Stimulated activated naive CD4-positive, alpha-beta T cell treated with Interleukin-2 at 50 U/mL for 16 hours (primary cell): Measurements from ENCODE around the gene GJC1.
"Not testable (repeated sequence)": the region's sequence is repeated elsewhere in the genome, so short reads cannot be mapped to it uniquely, and the experiment has no call there.

ENCODE experiments used
- DNase-seq: peaks from one replicate; lab custom pipeline; 2025; lab: John Stamatoyannopoulos, UW

The GJC1 gene

DNA sequence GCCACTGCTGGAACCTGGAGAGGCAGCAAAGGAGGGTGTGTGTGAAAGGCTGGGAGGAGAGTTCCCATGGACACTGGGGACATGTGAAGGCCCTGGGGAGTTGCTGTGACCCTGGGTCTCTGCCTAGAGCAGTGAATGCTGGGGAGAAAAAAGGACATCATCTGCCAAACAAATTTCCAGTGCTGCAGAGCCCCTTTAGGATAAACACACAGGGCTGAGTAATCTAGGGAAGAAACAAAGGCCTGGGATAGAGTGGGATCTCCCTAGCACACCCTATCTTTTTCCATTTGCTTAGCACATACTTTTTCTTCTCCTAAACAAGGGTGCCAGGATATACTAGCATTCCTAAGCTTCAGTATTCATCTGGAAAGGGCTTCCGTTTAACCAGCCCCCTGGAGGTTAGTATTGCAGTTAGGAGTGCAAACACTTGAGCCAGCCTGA is 14.3 kb upstream of the GJC1 start:
- DNase-seq: no peak

DNA sequence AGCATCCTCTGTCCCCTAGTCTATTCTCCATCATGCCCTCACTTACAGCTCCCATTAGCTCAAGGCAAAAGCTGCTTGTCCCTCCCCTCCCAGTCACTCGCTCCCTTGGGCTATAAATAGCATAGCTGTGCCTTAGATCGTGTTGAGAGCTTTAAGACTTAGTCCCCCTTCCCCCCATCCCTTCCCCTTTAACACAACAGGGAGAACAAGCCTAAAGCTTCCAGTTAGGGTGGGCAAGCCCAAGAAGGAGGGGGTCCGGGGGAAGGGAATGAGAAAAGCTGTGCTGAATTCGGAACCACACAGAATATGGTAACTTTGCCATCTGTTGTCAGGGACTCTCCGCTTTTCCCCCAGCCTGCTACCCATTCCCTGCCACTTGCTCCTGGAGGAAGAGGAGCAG is 12.7 kb upstream of the GJC1 start:
- DNase-seq: no peak

DNA sequence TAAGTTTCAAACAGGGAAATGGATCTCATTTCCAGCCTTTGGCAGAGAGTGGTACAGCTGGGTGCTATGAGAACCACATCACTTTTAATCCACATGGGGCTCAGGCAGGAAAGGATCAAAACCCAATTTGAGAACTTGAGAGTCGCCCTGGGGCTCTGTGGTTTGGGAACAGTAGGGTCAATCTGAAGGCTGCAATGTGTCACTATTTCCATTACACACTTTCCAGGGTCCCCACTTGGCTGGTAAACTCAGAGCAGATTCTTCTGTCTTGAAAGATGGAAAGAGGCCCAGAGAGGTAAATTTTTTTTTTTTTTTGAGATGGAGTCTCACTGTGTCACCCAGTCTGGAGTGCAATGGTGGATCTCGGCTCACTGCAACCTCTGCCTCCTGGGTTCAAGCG is 10.8 kb upstream of the GJC1 start:
- no peak for DNase-seq

DNA sequence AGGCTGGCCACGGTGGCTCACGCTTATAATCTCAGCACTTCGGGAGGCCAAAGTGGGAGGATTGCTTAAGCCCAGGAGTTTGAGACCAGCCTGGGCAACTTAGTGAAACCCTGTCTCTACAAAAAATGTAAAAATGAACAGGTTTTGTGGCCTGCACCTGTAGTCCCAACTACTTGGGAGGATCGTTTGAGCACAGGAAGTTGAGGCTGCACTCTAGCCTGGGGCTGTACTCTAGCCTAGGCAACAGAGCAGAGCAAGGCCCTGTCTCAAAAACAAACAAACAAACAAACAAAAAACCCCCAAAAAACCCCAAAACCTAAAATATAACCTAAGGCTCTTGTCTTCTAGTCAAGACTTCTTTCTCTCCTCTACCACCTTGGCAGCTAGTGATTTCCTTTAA is 10.2 kb upstream of the GJC1 start:
- no peak for DNase-seq

DNA sequence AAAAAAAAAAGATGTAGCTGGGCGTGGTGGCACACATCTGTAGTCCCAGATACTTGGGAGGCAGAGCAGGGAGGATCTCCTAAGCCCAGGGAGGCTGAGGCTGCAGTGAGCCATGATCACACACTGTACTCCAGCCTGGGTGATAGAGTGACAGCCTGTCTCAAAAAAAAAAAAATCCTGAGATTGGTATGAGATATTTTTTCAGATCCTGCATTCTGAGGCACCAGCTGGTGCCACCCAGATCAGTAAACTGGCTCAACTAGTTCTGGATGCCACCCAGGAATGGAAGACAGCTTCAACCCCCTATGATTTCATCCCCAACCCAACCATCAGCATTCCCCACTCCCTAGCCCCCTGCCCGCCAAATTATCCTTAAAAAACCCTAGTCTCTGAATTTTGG is 7.1 kb upstream of the GJC1 start:
- no peak for DNase-seq

DNA sequence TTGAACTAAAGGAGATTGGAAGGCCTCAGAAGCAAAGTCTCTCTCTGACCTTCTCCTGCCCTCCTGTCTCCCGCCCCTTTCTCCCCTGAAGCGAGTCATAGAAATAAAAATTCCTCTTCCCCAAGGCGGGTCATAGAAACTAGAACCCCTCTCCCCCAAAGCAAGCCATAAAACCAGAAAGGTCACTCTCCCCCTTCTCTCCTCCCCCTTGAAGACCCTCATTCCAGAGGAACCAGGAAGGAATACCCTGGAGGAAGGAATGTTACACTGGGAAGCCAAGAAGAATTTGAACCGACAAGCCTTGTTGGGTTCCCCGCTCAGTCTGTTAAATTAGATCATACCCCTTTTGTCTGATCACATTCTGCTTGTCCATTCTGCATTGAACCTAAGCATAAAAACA is 2.7 kb upstream of the GJC1 start:
- DNase-seq: no peak

DNA sequence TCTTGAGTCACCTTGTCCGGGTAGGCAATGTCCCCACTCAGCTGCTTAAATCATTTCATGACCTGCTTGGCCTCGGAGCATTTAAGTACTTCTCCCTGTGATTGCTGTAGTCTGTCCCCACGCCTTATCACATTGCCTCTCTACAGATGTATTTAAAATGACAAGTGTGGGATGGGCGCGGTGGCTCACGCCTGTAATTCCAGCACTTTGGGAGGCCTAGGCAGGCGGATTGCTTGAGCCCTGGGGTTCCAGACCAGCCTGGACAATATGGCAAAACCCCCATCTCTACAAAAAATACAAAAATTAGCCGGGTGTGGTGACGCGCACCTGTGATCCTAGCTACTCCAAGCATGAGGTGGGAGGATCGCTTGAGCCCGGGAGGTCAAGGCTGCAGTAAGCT is 1.3 kb upstream of the GJC1 start:
- no peak for DNase-seq

DNA sequence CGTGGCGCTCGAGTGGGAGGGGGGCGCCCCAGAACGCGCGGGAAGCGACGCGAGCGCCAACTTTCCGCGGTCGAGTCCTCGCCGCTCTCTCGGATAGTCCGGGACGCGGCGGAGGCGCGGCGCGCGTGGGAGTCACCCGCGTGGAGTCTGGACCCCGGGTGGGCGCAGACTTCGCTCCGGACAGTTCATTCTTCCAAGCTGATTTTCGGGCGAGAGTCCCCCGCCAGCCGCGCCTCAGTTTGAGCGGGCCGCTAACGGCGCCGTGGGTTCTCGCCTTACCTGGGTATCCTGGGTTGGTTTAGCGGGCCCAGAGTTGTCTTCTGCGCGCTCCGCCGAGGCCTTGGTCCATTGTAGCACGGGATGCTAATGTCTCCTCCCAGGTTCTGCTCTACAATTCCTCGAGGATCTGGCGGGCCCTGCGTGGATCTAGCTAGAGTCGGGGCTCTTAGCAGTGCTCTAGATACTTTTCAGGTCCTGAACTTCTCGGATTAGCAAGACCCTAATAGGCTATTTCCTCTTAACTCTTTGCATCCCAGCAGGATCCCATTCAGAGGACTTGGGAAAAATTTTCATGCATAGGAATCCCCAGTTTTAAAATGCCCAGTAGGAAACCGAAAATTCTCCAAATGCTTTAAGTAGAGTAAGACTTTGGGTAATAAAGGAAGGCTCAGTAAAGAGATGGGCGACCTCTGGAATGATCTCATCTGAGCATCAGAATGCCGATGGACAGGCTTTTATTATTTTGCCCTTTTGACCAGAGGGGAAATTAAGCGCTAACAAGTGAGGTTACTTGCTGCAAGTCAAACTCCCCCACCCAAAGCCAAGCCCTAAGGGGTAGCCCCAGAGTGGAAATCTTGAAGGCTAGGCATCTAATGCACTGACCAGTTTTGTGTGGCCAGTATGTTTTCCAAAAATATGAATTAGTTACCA is 537 bp upstream of the GJC1 start:
- DNase-seq: peak; percentile 12

DNA sequence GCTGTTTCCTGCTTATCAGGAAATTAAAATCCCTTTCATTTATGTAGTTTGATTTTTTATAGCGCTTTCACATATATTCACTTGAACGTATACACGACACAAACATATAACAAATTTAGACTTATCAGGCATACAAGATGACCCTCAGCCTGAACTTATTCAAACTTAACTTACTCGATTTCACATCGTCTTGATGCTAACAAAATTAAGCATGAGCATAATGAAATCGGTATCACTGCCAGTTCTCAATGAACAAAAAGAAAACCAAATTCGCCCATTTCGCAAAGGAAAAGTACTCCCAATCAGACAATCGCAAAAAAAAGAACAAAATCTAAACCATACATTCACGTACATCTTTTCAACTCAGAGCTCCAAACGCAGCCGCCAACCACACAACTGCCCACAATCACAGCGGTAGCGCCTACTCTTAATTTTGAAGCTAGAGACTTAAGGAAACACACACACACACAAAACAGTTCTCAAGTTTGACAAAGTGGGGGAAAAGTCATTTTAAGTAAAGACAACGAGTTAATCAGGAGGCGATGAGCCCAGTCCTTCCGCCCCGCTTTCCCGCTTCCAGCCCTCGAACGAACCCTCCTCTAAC is 1.1 kb downstream of the GJC1 start:
- DNase-seq: peak; percentile 3

DNA sequence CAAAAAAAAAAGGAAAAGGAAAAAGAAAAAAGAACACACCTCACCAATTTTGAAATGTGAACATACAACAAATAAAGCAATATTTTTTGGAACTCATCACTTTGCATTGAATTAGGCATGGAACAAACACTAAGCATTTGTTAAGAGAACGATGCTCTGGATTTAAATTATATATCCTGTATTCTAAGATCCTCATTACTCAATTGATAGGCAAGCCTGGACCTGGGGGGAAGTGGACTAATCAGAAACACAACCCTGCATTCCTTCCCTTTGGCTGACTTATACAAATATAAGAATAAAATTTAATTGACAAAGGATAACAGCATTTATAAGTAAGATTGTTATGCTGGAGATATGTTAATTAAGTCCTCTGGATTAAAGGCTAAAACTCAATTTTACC is 2.2 kb downstream of the GJC1 start:
- no peak for DNase-seq

DNA sequence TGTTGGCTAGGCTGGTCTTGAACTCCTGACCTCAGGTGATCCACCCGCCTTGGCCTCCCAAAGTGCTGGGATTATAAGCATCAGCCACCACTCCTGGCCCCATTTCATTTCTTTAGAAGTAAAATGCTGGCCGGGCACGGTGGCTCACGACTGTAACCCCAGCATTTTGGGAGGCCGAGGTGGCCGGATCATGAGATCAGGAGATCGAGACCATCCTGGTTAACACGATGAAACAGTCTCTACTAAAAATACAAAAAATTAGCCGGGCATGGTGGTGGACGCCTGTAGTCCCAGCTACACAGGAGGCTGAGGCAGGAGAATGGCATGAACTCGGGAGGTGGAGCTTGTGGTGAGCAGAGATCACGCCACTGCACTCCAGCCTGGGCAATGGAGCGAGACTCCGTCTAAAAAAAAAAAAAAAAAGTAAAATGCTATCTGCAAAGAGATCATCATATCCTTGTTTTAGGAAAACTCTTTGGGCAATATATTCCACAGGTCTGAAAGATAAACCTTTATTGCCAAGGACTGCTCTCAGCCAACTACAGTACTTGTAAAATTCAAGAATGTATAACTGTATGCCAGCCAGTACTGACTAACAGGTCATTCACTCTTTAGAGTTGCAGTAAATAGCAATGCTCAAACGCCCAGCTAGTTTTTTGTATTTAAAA is 3.8 kb downstream of the GJC1 start:
- DNase-seq: no peak

DNA sequence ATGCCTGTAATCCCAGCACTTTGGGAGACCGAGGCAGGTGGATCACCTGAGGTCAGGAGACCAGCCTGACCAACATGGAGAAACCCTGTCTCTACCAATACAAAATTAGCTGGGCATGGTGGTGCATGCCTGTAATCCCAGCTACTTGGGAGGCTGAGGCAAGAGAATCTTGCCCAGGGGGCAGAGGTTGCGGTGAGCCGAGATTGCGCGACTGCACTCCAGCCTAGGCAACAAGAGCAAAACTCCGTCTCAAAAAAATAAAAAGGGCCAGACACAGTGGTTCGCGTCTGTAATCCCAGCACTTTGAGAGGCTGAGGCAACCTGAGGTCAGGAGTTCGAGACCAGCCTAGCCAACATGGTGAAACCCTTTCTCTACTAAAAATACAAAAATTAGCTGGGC is 4.9 kb downstream of the GJC1 start:
- not testable (repeated sequence) for DNase-seq

DNA sequence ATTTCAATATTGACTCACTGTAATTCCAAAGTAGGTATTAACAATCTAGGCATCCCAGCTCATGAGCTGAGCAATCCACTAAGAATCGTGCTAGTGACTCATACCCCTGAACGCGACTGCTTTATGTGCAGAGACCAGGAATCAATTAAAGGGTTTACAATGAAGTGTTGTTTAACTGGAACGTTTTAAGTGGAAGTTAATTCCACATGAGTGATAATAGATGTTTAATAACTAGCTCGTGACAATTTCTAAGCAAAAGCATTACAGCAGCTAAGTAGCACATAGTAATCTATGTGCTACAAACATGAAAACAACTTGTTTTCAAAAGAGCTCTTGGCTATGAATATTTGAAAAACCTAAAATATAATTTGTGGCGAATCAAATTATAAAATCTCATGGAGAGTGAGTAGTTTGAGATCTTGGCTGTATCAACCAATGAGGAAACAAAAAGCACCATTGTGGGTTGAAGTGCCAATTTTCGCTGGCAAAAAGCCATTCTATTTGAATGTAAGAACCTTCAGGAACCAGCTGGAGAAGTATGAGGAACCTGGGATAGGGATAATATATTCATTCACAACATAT is 9.4 kb downstream of the GJC1 start:
- no peak for DNase-seq

DNA sequence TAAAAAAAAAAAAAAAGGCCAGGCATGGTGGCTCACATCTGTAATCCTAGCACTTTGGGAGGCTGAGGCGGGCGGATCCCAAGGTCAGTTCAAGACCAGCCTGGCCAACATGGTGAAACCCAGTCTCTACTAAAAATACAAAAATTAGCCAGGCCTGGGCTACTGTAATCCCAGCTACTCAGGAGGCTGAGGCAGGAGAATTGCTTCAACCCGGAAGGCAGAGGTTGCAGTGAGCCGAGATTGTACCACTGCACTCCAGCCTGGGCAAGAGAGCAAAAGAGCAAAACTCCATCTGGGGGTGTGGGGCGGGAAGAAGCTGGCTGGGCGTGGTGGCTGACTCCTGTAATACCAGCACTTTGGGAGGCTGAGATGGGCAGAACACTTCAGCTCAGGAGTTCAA is 11.6 kb downstream of the GJC1 start:
- DNase-seq: not testable (repeated sequence)

DNA sequence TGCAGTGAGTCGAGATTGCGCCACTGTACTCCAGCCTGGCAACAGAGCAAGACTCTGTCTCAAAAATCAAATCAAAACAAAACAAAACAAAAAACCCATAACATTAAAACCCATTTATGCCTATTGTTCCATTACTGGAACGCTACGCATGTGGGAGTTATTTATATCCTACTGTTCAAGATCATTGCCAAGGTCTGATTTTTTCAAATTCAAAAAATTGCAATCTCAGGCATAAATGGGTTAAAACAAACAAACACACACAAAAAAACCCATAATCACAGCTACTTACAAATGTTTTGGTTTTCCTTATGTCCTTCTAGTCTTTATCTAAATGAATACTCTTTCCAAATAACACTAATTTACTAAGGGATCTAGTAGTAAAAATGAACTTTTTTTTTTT is 17.8 kb downstream of the GJC1 start:
- DNase-seq: no peak

DNA sequence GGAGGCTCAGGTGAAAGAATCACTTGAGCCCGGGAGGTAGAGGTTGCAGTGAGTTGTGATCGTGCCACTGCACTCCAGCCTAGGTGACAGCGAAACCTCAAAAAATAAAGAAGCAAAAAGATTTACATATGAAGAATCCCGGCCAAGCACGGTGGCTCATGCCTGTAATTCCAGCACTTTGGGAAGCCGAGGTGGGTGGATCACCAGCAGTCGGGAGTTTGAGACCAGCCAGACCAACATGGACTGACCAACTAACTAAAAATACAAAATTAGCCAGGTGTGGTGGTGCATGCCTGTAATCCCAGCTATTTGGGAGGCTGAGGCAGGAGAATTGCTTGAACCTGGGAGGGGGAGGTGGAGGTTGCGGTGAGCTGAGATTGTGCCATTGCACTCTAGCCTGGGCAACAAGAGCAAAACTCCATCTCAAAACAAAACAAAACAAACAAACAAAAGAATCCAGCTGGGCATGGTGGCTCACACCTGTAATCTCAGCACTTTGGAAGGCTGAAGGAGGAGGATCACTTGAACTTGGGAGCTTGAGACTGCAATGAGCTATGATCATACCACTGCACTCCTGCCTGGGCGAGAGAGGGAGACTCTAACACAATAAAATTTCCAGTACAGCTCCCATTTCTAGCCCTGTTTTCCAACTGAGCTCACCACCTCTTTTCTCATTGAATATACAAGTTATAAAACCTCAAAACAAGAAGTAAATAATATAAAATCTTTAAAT is 21.3 kb downstream of the GJC1 start:
- DNase-seq: not testable (repeated sequence)

DNA sequence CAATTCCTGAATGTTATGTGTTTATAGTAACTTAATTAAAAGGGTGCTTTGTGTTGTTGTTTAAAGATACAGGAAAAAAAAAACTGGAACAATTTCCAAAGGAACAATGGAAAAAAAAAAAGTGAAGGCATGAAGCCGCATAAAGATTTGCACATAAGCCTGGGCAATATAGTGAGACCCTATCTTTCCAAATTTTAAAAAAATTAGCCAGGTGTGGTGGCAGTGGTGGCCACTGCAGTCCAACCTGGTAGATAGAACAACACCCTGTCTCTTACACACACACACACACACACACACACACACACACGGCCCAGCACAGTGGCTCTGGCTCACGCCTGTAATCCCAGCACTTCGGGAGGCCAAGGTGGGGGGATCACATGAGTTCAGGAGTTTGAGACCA is 21.9 kb downstream of the GJC1 start:
- DNase-seq: no peak

DNA sequence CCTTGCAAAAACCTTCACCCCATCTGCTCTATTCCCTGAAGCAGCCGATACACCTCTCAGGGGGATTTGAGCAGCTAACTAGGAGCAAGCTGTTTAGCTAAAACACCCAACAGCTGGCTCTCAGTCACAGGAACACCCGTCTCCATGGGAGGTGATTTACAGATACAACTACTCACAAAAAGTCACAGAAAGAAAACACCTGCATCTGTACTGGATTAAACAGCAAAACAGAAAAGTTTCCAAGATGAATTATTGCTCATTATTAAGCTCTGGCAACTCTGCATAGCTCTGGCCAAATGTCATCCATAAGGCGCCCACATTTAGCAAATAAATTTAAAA is 22.3 kb downstream of the GJC1 start:
- DNase-seq: no peak

DNA sequence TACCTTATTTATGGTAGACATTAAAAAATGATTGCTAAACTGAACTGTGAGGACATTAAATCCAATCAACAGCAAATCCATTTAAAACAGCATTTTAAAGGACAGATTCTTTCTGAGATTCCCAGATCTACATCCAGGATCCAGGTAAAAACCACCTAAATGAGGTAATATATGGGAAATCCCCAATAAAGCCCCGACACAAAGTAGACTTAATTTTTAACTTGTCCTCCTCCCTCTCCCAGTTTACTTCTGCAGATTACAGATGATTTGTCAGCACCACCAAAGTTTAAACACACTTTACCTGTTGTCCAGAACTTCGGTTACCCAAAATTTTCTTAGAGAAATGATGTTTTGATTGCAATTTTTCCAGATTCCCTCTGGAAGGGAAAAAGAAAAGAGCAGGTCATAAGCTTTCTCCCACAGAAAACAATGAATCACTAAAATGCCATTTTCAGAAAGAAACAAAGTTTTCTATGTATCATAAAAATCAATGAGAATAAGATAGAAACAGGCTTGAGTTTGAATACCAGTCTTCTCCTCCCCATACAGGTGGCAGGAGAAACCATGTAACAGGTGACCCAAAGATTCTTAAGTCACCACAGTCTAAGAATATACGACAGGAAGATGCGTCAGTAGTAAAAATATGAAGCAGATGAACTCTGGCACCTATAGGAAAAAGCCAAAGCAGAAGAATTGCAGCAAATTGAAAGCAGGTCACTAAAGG is 22.8 kb downstream of the GJC1 start:
- DNase-seq: no peak

DNA sequence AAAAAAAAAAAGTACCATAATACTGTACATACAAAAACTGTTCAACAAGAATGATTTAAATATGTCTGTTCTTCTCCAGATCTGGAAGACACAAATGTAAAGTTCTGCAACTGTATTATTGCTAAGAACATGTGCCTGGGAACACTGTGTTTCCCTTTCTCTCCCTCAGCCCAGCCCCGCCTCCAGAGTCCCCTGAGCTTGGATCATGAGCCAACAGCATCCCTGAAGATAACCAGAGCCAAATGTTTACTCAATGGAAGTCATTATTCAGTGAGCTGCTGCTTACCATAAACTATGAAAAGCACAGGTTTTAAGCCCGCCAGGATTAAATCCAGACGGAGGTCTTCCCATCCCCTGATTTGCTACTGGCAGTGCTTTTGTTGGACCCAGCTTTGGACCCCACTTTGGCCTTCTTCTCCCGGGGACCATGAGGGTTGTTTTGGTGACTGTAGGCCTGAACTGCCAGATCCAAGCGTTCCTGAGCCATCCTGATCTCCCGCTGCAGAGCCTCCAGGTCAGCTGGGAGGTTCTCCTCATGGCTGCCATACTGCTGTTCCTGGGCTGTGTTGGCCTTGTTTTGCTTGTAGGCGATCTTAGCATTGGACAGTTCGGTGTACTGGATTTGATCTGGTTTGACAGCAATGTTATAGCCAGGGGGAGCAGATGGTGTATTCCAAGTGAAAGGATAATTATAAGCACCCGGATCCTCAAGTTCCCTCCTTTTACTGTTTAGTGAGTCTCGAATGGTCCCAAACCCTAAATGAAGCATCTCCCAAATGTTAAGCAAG is 25.6 kb downstream of the GJC1 start:
- no peak for DNase-seq

DNA sequence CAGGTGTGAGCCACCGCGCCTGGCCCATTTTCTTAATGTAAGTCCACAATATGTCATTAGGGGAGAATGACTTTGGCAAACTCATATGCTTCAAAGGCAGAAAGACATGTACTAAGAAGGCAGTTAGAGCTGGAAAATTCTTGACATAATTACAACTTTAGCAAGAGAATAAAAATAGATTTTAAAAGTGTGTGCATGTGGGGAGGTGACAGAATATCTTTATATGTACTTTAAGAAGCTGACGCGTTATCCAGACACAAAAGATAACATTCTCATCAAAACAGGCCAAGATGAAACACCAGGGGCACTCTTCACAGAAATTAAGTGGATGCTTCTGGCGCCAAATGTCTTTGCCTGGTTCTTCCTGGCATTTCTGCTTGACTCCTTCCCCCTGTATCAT is 28.2 kb downstream of the GJC1 start:
- DNase-seq: no peak
